ENCODE data around the gene ZNF521.

The ZNF521 gene

DNA sequence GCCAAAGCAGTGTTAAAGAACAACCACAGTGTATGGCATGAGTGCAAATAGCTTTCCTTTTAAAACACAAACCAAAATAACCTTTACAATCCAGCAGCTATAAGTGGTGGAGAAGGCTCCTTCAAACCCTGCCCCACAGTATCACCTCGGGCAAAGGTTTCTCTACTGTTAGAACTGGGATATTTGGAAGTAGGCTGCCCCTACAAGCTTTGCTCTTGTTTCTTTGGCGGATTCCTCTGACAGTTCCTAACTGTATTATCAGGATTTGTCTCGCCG lies 214.8 kb downstream of the ZNF521 start:
- TF ChIP-seq, protein P1, sequence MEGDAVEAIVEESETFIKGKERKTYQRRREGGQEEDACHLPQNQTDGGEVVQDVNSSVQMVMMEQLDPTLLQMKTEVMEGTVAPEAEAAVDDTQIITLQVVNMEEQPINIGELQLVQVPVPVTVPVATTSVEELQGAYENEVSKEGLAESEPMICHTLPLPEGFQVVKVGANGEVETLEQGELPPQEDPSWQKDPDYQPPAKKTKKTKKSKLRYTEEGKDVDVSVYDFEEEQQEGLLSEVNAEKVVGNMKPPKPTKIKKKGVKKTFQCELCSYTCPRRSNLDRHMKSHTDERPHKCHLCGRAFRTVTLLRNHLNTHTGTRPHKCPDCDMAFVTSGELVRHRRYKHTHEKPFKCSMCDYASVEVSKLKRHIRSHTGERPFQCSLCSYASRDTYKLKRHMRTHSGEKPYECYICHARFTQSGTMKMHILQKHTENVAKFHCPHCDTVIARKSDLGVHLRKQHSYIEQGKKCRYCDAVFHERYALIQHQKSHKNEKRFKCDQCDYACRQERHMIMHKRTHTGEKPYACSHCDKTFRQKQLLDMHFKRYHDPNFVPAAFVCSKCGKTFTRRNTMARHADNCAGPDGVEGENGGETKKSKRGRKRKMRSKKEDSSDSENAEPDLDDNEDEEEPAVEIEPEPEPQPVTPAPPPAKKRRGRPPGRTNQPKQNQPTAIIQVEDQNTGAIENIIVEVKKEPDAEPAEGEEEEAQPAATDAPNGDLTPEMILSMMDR (IDR thresholded peaks at IDR 0.05), result no peak

- TF ChIP-seq, protein P1 (IDR thresholded peaks at IDR 0.05), result no peak
Measured at GRCh38 chr18:25136416-25137196, 215.4 kb downstream of the ZNF521 start.

GRCh38 chr18:25134861-25135260 lies 217.1 kb downstream of the ZNF521 start:
- TF ChIP-seq, protein P1 (IDR thresholded peaks at IDR 0.05), result no peak

GRCh38 chr18:25133879-25134278 lies 218.1 kb downstream of the ZNF521 start:
- TF ChIP-seq, protein P1 (IDR thresholded peaks at IDR 0.05), result no peak

GRCh38 chr18:25132786-25133496 lies 219.0 kb downstream of the ZNF521 start:
- TF ChIP-seq, protein P1 (IDR thresholded peaks at IDR 0.05), result no peak

DNA sequence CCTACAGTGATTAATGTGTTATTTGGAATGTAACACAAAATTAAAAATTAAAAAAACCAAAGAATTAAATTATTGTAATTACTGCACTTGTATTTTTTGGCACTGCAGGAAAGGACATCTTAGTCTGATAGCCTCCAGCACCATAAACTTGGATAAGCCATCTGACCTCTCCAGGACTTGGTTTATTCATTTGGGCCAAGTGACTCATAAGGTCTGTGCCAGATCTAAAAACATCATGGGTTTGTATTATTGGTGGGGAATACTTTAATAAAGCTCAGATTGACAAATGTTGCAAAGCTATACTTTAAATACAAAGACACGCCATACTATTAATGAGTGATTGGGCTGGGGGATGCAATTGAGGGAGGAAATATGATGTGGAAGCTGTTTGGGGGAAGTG lies 225.2 kb downstream of the ZNF521 start:
- TF ChIP-seq, protein P1 (IDR thresholded peaks at IDR 0.05), result no peak

DNA sequence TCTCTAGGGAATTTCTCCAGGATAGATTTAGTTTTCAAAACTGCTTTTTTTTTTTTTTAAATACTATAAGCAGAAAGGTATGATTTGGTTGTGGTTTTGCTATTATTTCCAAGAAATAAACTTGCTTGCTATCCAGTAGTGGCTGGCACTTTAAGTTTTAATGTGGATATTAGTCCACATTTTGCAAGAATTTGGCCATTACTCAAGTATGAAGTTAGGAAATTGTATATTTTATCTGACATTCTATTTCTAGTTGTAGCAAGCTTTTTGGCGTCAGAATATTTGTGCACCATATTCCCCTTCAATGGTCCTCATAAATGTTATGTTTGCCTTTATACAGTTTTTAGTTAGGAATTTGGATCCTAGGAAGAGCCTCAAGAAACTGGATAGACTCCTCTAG lies 226.3 kb downstream of the ZNF521 start:
- TF ChIP-seq, protein P1 (IDR thresholded peaks at IDR 0.05), result no peak
